Vagina (tissue), 2 donors: Measurements from ENCODE around the gene WFIKKN1. TPM values are rescaled to one million over a fixed set of nuclear protein-coding genes. Genes with fewer than 3 reads are reported as not detected.

ENCODE experiments used
- DNase-seq, 2 donors: peaks; one replicate each; pipeline ENCODE4 v3.0.0-alpha.2; 2017; ENCODE audit errors: extremely low spot score in 2 of 2
- H3K27ac ChIP-seq: fragments of 200-600 bp; sonication (generic); one replicate; pipeline ENCODE4 v1.5.1; 2019
- H3K27me3 ChIP-seq: fragments of 200-600 bp; sonication (generic); one replicate; pipeline ENCODE4 v1.5.1; 2019
- H3K36me3 ChIP-seq, 2 donors: fragments of 200-600 bp; sonication (generic); one replicate each; pipeline ENCODE4 v1.5.1; 2017 to 2019
- H3K4me1 ChIP-seq: fragments of 200-600 bp; sonication (generic); one replicate; pipeline ENCODE4 v1.5.1; 2019
- H3K4me3 ChIP-seq, 2 donors: fragments of 200-600 bp; sonication (generic); 1 replicate in 1 of 2; 2 replicates in 1 of 2; pipeline ENCODE4 v1.5.1; 2016 to 2019
- H3K9me3 ChIP-seq: fragments of 200-600 bp; sonication (generic); one replicate; pipeline ENCODE4 v1.5.1; 2019
- POLR2A ChIP-seq, 2 donors: fragments of 450-650 bp; IDR thresholded peaks; one replicate each; pipeline ENCODE4 v1.6.1; 2017; ENCODE audit warnings: antibody characterized with exemption in 2 of 2, mild to moderate bottlenecking in 2 of 2, moderate library complexity in 2 of 2
- POLR2AphosphoS5 ChIP-seq, 2 donors: sonication (generic); formaldehyde crosslinking; IDR thresholded peaks; one replicate each; pipeline ENCODE4 v1.9.0; 2017; ENCODE audit warnings: antibody characterized with exemption in 2 of 2, mild to moderate bottlenecking in 2 of 2, low read depth in 1 of 2; ENCODE audit not compliant: insufficient read depth in 1 of 2
- intact Hi-C: fragments of 100-400 bp; cut with DNase I; formaldehyde crosslinking; loops from one replicate; pipeline ENCODE4 v1.15.1; 2023
- total RNA-seq: library from RNA; depleted of rRNA; stranded (reverse); fragments of >200 nt; gene quantifications from one replicate; pipeline ENCODE4 v1.2.3, GENCODE V29; 2016
- TF ChIP-seq, protein P1 (sequence below), 3 experiments: fragments of 450-650 bp in 2 of 3; fragments of 200-600 bp in 1 of 3; sonication (generic) in 1 of 3; IDR thresholded peaks; one replicate each; pipeline ENCODE4 v1.5.1; 2017 to 2019; ENCODE audit warnings: antibody characterized with exemption in 3 of 3, mild to moderate bottlenecking in 2 of 3, moderate library complexity in 2 of 3

WFIKKN1 gene
- total RNA-seq, 1 donor from 2014 or later, result 3.2 TPM

DNA sequence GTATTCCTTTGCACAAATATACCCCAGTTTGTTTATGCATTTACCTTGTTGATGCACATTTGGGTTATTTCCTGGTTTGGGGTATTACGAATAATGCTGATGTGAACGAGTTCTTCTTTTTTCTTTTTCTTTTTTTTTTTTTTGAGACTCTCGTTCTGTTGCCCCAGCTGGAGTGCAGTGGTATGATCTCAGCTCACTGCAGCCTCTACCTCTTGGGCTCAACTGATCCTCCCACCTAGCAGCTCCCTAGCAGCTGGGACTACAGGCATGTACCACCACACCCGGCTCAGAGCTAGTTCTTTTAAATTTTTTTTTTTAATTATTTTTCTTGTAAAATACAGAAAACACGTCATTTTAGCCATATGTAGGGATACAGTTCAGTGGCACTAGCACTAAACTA, 26.9 kb upstream of the WFIKKN1 start:
- no peak for DNase-seq
- Histone ChIP-seq H3K4me1 (no peaks in the 10 kb centered on the region), H3K4me3 (no peak overlapping the region), H3K36me3 (no peaks in the 10 kb centered on the region), H3K9me3 (no peaks in the 10 kb centered on the region), H3K27ac (no peak overlapping the region), H3K27me3 (no peaks in the 10 kb centered on the region)
- TF ChIP-seq POLR2AphosphoS5 (IDR thresholded peaks at IDR 0.05; ENCODE audit: insufficient read depth in 1 of 2, low read depth in 1 of 2), result no peak
- no peak for TF ChIP-seq POLR2A (IDR thresholded peaks at IDR 0.05)
- TF ChIP-seq, protein P1, sequence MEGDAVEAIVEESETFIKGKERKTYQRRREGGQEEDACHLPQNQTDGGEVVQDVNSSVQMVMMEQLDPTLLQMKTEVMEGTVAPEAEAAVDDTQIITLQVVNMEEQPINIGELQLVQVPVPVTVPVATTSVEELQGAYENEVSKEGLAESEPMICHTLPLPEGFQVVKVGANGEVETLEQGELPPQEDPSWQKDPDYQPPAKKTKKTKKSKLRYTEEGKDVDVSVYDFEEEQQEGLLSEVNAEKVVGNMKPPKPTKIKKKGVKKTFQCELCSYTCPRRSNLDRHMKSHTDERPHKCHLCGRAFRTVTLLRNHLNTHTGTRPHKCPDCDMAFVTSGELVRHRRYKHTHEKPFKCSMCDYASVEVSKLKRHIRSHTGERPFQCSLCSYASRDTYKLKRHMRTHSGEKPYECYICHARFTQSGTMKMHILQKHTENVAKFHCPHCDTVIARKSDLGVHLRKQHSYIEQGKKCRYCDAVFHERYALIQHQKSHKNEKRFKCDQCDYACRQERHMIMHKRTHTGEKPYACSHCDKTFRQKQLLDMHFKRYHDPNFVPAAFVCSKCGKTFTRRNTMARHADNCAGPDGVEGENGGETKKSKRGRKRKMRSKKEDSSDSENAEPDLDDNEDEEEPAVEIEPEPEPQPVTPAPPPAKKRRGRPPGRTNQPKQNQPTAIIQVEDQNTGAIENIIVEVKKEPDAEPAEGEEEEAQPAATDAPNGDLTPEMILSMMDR (IDR thresholded peaks at IDR 0.05), result no peak
- intact Hi-C loops, result no loop called here

DNA sequence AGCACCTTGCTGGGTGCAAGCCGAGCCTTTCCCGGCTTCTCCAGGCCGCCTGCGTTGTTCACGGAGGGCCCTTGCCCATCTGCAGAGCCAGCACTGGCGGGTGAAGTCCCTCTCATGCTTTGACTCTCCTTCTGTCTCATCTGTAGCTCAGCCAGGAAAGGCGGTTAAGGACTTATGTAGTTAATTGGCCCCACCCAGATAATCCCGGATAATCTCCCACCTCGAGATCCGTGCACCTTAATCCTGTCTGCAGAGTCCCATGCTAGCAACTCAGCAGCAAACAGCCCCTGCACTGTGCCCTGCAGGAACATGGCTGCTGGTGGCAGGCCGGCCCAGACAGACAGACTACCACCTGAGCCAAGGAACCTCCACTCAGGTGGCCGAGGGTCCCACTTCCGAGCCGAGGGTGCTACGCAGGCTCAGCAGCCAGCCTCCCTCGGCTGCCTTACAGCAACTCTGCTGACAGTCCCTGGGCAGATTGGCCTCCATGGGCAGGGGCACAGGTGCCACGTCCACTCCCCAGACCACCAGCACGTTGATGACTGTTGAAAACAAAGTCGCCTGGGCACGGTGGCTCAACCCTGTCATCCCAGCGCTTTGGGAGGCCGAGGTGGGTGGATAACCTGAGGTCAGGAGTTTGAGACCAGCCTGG, 24.0 kb upstream of the WFIKKN1 start:
- no peaks in the 10 kb centered on the region for H3K27me3 ChIP-seq
- H3K9me3 ChIP-seq, result no peaks in the 10 kb centered on the region
- H3K4me3 ChIP-seq, result no peak overlapping the region
- DNase-seq, result no peak
- H3K27ac ChIP-seq, result no peak overlapping the region
- intact Hi-C loops, result no loop called here
- no peak for TF ChIP-seq POLR2AphosphoS5 (IDR thresholded peaks at IDR 0.05; ENCODE audit: insufficient read depth in 1 of 2, low read depth in 1 of 2)
- TF ChIP-seq, protein P1 (IDR thresholded peaks at IDR 0.05), result no peak
- no peak for TF ChIP-seq POLR2A (IDR thresholded peaks at IDR 0.05)
- H3K36me3 ChIP-seq, result no peaks in the 10 kb centered on the region
- H3K4me1 ChIP-seq, result peaks cover 11% of the 10 kb centered on the region

DNA sequence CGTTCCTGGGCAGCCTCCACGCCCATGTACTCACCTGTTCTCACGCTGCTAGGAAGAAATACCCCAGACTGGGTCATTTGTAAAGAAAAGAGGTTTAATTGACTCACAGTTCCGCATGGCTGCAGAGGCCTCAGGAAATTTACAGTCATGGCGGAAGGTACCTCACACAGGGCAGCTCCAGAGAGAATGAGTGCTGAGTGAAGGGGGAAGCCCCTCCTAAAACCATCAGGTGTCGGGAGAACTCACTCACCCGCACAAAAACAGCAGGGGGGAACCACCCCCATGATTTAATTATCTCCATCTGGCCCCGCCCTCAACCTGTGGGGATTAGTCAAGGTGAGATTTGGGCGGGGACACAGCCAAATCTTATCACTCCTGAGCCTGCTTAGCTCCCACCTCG, 22.8 kb upstream of the WFIKKN1 start:
- no peak for DNase-seq
- Histone ChIP-seq H3K9me3 (no peaks in the 10 kb centered on the region), H3K27me3 (no peaks in the 10 kb centered on the region), H3K36me3 (no peaks in the 10 kb centered on the region), H3K4me1 (peaks cover 11% of the 10 kb centered on the region), H3K27ac (no peak overlapping the region), H3K4me3 (no peak overlapping the region)
- intact Hi-C loops, result no loop called here
- TF ChIP-seq POLR2AphosphoS5 (IDR thresholded peaks at IDR 0.05; ENCODE audit: insufficient read depth in 1 of 2, low read depth in 1 of 2), result no peak
- TF ChIP-seq POLR2A (IDR thresholded peaks at IDR 0.05), result no peak
- TF ChIP-seq, protein P1 (IDR thresholded peaks at IDR 0.05), result no peak

DNA sequence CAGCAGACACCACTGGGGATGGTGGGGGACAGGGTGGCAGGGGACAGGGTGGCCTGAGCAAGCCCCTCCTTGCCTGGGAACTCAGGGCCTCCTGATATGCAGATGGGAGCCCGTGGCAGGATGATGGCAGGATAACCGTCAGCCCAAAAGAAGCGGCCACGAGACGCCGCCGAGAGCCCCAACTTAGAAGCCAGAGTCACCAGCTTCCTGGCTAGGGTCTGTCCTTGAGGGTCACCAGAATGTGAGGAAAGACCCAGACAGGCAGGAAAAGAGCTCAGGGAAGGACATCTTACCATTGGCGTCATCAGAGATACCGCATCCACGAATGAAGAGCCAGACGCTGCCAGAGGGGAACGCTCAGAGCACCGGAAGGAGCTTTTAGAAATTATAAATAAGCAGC, 21.5 kb upstream of the WFIKKN1 start:
- H3K27ac ChIP-seq, result no peak overlapping the region
- DNase-seq, result no peak
- H3K4me1 ChIP-seq, result peaks cover 11% of the 10 kb centered on the region
- H3K4me3 ChIP-seq, result no peak overlapping the region
- no peaks in the 10 kb centered on the region for H3K9me3 ChIP-seq
- TF ChIP-seq POLR2A (IDR thresholded peaks at IDR 0.05) (no peak), POLR2AphosphoS5 (IDR thresholded peaks at IDR 0.05; ENCODE audit: insufficient read depth in 1 of 2, low read depth in 1 of 2) (no peak)
- TF ChIP-seq, protein P1 (IDR thresholded peaks at IDR 0.05), result no peak
- intact Hi-C loops, result no loop called here
- H3K36me3 ChIP-seq, result no peaks in the 10 kb centered on the region
- no peaks in the 10 kb centered on the region for H3K27me3 ChIP-seq

DNA sequence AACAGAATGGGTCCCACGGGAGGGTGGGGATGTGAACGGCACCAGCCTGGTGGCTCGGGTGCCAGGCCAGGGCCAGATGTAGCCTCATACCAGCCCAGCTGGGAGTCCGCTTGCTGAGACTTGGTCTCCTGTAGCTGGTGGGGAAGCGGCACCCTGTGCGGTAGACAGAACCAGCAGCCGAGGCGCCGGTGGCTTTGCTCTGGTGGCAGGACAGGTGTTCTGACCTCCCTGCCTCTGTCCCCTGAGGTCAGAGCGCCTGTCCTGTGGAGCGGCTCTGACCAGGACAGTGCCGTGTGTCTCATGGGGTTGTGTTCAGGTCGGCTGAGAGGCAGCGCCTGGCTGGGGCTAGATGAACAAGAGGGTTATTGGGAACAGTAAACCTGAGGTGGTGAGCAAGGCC, 20.8 kb upstream of the WFIKKN1 start:
- intact Hi-C loops, result no loop called here
- TF ChIP-seq POLR2AphosphoS5 (IDR thresholded peaks at IDR 0.05; ENCODE audit: insufficient read depth in 1 of 2, low read depth in 1 of 2), result no peak
- TF ChIP-seq, protein P1 (IDR thresholded peaks at IDR 0.05), result no peak
- no peak for TF ChIP-seq POLR2A (IDR thresholded peaks at IDR 0.05)
- Histone ChIP-seq H3K27me3 (no peaks in the 10 kb centered on the region), H3K4me3 (no peak overlapping the region), H3K9me3 (no peaks in the 10 kb centered on the region), H3K36me3 (no peaks in the 10 kb centered on the region), H3K27ac (no peak overlapping the region), H3K4me1 (peaks cover 11% of the 10 kb centered on the region)
- no peak for DNase-seq
